Fibroblast of lung (primary cell): ENCODE measurements around the gene CROT.

Experiments used
- EZH2 ChIP-seq: IDR thresholded peaks from 2 replicates; pipeline ENCODE4 v1.5.1; 2012; ENCODE audit warnings: low read length, control low read depth, mild to moderate bottlenecking; ENCODE audit errors: missing control alignments
- TF ChIP-seq, protein P1 (sequence below), 2 donors: IDR thresholded peaks in 1 of 2; conservative IDR thresholded peaks in 1 of 2; 1 replicate in 1 of 2; 2 replicates in 1 of 2; pipeline ENCODE4 v1.5.1; 2011 to 2012; ENCODE audit warnings: low read length in 2 of 2, control low read depth in 1 of 2, inconsistent platforms in 1 of 2, low read depth in 1 of 2, mild to moderate bottlenecking in 1 of 2

GRCh38 chr7:87398446-87398845 is 53.0 kb downstream of the CROT start:
- TF ChIP-seq, protein P1, sequence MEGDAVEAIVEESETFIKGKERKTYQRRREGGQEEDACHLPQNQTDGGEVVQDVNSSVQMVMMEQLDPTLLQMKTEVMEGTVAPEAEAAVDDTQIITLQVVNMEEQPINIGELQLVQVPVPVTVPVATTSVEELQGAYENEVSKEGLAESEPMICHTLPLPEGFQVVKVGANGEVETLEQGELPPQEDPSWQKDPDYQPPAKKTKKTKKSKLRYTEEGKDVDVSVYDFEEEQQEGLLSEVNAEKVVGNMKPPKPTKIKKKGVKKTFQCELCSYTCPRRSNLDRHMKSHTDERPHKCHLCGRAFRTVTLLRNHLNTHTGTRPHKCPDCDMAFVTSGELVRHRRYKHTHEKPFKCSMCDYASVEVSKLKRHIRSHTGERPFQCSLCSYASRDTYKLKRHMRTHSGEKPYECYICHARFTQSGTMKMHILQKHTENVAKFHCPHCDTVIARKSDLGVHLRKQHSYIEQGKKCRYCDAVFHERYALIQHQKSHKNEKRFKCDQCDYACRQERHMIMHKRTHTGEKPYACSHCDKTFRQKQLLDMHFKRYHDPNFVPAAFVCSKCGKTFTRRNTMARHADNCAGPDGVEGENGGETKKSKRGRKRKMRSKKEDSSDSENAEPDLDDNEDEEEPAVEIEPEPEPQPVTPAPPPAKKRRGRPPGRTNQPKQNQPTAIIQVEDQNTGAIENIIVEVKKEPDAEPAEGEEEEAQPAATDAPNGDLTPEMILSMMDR (conservative IDR thresholded peaks at IDR 0.05 in 1 of 2, IDR thresholded peaks at IDR 0.05 in 1 of 2; ENCODE audit: low read depth in 1 of 2, low read length in 2 of 2) = no peak
- no peak for TF ChIP-seq EZH2
